GM12892 (cell line): Measurements from ENCODE around the gene UPK2.

Experiments
- DNase-seq: peaks from one replicate; pipeline ENCODE4 v3.0.0; 2011; ENCODE audit not compliant: insufficient read length
- FAIRE-seq: peaks from 2 replicates; lab custom pipeline; 2011; peaks lifted over from hg19 to GRCh38; lab: Jason Lieb, UNC
- POLR2A ChIP-seq: IDR thresholded peaks from 2 replicates; pipeline ENCODE4 v1.6.1; 2011; ENCODE audit warnings: low read depth, low read length, control low read depth
- POLR2AphosphoS5 ChIP-seq: IDR thresholded peaks from 2 replicates; pipeline ENCODE4 v1.6.1; 2011; ENCODE audit warnings: low read depth, low read length, control low read depth
- TAF1 ChIP-seq: IDR thresholded peaks from 2 replicates; pipeline ENCODE4 v1.6.1; 2011; ENCODE audit warnings: low read depth, mild to moderate bottlenecking, control low read depth, low read length, borderline replicate concordance

UPK2 gene

DNA sequence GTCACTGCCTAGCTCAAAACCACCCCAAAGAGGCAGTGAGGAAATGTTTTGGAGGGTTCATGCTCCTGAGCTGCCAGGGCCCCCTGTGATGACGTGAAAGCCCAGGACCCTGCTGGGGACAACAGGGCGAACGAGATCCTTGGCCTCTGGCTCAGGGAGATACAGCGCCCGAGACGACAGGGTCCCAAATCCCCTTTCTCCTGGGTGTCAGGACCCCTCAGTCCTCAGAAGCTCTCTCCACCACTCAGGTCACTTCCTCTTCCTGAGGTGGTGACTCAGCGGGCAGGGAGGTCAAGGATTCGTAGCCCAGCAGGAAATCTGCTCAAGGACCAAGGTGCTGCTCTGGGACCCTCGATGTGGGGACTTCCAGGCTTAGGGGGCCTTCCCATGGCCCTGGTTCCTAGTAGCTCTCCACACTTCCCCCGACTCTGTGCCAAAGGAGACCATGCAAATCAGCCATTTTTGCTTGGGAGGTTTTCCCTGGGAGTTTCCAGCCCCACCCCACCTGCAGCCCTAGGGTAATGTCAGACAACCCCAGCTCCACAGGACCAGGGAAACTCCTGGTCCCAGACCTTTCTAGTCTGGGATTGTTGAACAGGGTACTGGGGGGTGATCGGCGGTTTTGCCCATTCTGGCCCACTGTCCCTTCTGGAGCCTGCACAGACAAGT lies 43.2 kb upstream of the UPK2 start:
- no peak for DNase-seq
- TF ChIP-seq POLR2A (no peak), POLR2AphosphoS5 (no peak), TAF1 (no peak)
- no peak for FAIRE-seq

DNA sequence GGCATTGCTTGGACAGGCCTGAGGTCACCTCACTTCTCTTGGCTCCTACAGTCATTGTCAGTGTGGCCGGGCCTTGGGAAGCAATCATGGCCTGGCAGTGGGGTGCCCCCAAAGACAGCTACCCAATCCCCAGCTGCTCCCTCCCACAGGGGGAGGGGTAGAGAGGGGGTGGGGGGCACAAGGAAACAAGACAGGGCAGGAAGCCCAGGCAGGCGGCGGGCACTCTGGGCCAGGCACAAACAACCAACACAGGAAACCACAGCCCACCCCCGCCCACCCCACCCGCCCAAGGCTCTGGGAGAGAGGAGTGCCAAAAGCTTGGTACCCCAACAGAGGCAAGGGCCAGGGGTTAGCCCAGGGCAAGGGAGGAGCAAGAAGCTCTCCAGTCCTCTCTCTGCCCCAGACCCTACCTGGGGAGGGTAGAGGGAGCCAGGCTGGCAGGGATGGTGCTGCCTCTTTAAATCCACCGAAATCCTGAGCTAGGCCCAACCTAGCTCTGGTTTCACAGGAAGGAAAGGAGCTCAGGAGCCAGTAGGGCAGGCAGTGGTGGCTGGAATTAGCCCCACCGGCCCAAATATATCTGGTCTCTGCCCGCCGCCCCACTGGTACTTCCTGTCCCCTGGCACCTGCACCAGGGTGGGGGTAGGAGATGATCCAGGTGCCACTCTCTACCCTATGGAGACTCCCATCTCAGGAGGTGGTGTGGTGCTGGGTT lies 42.5 kb upstream of the UPK2 start:
- TF ChIP-seq POLR2A = no peak
- TF ChIP-seq POLR2AphosphoS5 = no peak
- TF ChIP-seq TAF1 = no peak
- FAIRE-seq (no peak), DNase-seq (no peak)

DNA sequence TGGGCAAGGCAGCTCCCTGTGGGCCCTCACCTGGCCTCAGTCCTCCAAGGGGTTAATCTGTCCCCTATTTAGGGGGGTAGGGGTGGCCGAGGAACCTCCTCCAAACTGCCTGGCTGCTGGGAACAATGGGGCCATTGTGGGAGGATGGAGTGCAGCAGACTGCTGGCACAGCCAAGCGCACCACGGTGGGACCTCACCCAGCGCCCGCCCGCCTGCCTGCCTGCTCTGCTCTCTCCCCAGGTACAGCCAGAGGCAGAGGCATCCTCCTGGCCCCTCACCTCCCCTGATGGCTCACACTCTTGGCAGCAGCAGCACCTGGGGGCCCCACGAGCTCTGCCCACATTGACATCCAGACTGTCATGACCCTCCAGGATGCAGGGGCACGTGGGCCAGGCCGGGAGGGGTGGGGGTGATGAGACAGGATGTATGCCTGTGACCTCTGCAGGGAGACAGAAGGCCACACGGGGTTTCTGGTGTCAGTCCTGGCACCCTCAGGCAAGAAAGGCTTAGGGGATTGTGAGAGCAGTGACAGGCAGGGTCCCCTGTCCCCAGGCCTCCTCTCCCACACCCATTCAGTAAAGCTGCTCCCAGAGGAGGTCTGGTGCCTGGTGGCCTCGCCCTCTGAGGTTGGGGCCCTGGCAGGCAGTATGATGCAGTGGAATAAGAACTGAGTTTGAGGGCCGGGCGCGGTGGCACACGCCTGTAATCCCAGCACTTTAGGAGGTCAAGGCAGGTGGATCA lies 41.8 kb upstream of the UPK2 start:
- no peak for DNase-seq
- FAIRE-seq = no peak
- TF ChIP-seq POLR2A (no peak), POLR2AphosphoS5 (no peak), TAF1 (no peak)

DNA sequence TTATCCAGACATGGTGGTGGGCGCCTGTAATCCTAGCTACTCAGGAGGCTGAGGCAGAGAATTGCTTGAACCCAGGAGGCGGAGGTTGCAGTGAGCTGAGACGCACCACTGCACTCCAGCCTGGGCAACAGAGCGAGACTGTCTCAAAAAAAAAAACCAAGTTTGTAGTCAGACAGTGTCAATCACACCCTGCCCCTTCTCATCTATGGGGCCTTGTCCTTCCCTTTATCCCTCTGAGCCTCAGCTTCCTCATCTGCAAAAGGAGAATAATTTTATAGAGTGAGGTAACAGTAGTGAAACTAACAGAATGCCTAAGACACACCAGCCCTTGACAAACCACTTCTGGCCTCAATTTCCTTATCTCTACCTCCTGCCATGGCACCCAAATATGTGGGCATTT lies 41.1 kb upstream of the UPK2 start:
- DNase-seq = no peak
- no peak for FAIRE-seq
- TF ChIP-seq POLR2A = no peak
- no peak for TF ChIP-seq POLR2AphosphoS5
- no peak for TF ChIP-seq TAF1

DNA sequence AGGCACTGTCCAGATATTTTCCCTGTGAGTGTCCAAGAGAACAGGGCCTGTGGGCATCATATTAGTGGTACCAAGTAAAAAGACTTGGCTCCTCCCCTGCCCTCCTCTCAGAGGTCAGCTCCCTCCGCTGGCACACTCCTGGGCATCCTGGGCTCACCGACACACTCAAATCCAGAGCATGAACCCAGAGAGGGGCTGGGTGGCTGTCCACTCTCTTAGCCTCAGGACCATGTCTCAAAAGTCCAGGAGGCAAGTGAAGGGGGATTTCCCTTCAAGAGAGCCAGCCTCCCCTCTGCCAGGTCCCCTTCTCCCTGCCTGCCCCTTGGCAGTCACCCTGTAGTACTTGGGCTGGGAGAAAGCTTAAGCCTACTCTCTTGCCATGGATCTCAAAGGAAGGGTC lies 40.7 kb upstream of the UPK2 start:
- FAIRE-seq (no peak), DNase-seq (no peak)
- no peak for TF ChIP-seq TAF1
- no peak for TF ChIP-seq POLR2A
- no peak for TF ChIP-seq POLR2AphosphoS5

DNA sequence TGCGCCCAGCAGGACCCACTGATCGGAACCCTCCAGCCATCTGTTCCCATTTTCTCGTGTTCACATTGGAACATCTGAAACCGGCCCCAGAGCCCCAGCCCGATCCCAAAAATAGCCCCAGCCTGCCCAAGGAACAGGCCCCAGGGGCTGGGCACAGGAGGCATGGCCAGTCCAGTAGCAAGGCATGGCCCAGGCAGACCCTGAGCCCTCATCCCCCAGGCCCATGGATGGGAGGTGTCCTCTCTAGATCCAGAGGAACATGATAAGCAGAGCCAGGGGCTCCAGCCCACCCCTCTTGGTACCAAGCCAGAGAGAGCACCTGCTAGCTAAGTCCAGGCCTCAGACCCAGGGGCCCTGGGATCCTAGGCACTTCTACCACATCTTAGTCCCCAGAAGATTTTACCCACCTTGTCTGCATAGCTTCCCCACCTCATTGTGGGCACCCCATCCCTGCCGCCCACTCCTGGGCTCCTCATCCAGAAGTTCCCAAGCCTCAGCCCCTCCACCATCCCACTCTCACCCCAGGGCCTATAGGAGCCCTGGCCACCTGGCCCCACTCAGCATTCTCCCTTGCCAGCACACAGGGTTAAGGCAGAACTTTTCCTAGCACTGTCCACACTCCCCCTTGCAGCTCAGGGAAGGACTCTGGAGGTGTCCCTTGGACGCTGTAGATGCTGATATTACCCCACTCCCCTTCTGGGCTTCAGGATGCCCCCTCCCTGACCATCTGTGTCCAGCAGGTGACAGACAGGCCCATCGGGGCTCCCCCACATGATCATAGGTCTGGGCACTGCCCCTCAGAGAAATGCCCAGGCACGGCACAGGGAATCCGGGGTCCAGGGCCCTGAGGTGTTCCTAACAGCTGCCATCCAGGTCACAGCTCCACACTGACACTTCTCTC lies 39.9 kb upstream of the UPK2 start:
- DNase-seq = no peak
- TF ChIP-seq TAF1 (no peak), POLR2A (no peak), POLR2AphosphoS5 (no peak)
- no peak for FAIRE-seq

DNA sequence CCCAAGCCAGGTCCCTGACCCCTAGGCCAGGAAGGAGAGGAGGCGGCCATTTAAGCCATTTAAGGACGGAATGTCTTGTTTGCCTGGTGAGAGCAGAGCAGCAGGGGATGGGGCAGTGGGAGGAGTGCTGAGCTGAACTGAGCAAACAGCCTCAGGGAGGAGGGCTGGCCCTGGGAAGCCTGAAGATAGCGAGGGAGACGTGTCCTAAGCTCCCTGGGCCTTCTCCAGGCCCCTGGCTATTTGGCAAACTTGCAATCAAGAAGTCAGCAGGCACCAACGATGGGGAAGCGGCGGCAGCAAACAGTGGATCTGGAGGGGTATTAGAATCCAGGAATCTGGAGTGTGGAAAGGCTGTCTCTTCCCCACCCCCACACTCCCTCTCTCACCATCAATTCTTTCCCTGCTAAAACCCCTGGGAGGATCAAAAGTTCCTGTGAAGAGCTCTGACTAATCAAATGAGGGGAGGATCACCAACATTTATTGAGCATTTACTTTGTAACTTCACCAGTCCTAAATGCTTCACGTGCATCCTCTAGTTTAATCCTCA lies 39.2 kb upstream of the UPK2 start:
- no peak for TF ChIP-seq POLR2AphosphoS5
- FAIRE-seq = no peak
- no peak for DNase-seq

DNA sequence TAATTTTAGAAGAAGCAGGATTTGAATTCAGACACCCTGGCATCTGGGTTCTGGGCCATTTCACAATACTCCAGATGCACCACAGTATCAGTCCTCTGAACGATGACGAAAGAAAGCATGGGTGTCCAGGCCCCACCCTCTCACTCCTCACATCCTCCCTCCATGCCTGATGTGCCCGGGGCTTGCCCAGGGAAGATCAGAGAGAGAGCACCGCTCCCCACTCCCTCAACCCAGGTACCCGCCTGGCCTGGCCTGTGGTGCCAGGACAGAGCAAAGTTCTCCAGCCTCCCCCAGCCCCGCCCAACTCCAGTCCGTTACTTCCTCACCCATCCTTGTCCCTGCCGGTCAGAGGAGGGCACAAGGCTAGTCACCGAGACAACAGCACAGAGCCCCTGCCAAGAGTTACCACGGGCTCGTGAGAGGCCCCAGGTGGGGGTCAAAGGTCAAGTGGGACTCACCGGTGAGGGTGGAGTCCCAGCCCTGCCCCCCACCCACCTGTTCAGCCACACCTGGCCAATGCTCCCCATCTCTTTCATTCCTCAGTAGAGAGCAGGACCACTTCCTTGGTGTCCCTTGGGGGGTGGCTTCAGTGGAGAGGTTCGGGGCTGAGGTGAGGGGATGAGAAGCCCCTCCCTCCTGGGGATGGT lies 38.5 kb upstream of the UPK2 start:
- no peak for TF ChIP-seq TAF1
- TF ChIP-seq POLR2AphosphoS5 = no peak
- TF ChIP-seq POLR2A = no peak
- DNase-seq = no peak
- FAIRE-seq = peak; percentile 51

DNA sequence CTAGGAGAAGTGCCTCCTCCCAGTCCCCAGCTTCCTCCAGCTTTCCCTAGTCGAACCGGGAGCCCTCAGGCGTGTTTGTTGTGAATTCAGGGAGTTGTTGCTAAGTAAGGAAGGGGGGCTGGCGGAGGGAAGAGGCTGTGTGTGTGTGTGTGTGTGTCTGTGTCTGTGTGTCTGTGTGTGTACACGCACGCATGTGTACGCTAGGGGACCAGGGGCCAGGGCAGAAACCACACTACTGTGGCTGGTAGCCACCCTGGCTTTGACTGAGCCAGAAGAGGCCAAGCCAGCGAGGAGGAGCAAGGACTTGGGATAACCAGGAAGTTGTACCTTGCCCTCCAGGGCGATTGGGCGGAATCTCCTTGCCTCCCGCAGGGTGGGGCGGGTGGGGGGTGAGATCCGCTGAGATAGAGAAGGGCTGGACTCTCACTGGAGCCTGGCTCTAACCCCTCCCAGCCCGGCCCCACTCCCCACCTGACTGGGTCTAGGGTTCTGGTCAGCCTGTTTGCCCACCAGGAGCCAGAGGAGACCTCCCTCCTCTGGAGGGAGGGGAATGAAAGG lies 37.9 kb upstream of the UPK2 start:
- no peak for FAIRE-seq
- TF ChIP-seq POLR2A (no peak), POLR2AphosphoS5 (no peak), TAF1 (no peak)
- no peak for DNase-seq

DNA sequence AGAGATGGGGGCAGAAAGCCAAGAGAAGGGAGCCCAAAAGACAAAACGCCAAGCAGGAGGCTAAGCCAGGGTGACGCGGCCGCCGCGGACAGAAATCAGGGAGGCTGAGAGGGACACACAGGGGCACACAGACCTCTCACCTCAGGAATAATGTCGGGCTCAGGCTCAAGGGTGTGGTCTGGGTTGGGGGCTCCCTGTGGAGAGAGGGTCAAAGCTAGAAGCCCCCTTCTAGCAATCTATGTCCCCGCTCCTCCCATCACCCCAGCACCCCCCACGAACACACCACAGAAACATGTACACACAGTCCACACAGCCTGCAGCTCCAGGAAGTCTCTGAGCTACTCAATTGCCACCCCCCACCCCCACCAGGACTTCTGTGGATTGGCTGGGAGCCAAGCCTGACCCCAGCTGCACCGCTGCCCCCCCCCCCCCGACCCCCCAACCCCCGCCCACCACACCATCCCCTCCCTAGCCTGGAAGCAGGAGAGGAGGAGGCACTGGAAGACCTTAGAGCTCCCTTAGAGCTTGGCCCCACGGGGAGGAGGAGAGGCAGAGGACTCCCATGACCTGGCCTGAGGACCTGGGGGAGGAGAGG lies 37.3 kb upstream of the UPK2 start:
- no peak for TF ChIP-seq POLR2AphosphoS5
- no peak for TF ChIP-seq POLR2A
- TF ChIP-seq TAF1 = no peak
- FAIRE-seq = no peak
- DNase-seq = no peak
